GM12801 (cell line): Measurements from ENCODE around the gene TTLL5.

ENCODE experiments used
- CTCF ChIP-seq: IDR thresholded peaks from one replicate; pipeline ENCODE4 v1.5.1; 2011; ENCODE audit warnings: control low read depth; ENCODE audit not compliant: insufficient read length; ENCODE audit errors: extremely low read depth

Gene TTLL5

GRCh38 chr14:75715926-75716780 lies 55.1 kb downstream of the TTLL5 start:
- no peak for TF ChIP-seq CTCF

- no peak for TF ChIP-seq CTCF
Measured at GRCh38 chr14:75717729-75718128, 56.7 kb downstream of the TTLL5 start.

- TF ChIP-seq CTCF: no peak
Measured at GRCh38 chr14:75718199-75718598, 57.2 kb downstream of the TTLL5 start.

GRCh38 chr14:75720116-75720515 lies 59.1 kb downstream of the TTLL5 start:
- TF ChIP-seq CTCF: no peak

- no peak for TF ChIP-seq CTCF
Measured at GRCh38 chr14:75720842-75721498, 59.9 kb downstream of the TTLL5 start.

GRCh38 chr14:75723716-75724115 lies 62.7 kb downstream of the TTLL5 start:
- TF ChIP-seq CTCF: no peak

GRCh38 chr14:75724414-75725204 lies 63.6 kb downstream of the TTLL5 start:
- no peak for TF ChIP-seq CTCF
